Measurements from ENCODE around the gene KCNB1.

KCNB1 gene

GRCh38 chr20:49430320-49430719, 52.1 kb downstream of the KCNB1 start:
- in situ Hi-C loops (cut with MboI; ENCODE audit: low sequenced_read_pairs, unreplicated experiment), result no loop called here
- no peak for TF ChIP-seq CTCF (IDR thresholded peaks at IDR 0.05; ENCODE audit: borderline replicate concordance, control extremely low read depth, extremely low read depth, insufficient read depth, missing control alignments)
- no peak for DNase-seq (ENCODE audit: low spot score)

- in situ Hi-C loops (cut with MboI; ENCODE audit: low sequenced_read_pairs, unreplicated experiment), result no loop called here
- TF ChIP-seq CTCF (IDR thresholded peaks at IDR 0.05; ENCODE audit: borderline replicate concordance, control extremely low read depth, extremely low read depth, insufficient read depth, missing control alignments), result no peak
- no peak for DNase-seq (ENCODE audit: low spot score)
Measured at GRCh38 chr20:49427751-49428518, 54.5 kb downstream of the KCNB1 start.

GRCh38 chr20:49426873-49427272, 55.6 kb downstream of the KCNB1 start:
- in situ Hi-C loops (cut with MboI; ENCODE audit: low sequenced_read_pairs, unreplicated experiment), result no loop called here
- no peak for TF ChIP-seq CTCF (IDR thresholded peaks at IDR 0.05; ENCODE audit: borderline replicate concordance, control extremely low read depth, extremely low read depth, insufficient read depth, missing control alignments)
- DNase-seq (ENCODE audit: low spot score), result no peak

- DNase-seq (ENCODE audit: low spot score), result no peak
- in situ Hi-C loops (cut with MboI; ENCODE audit: low sequenced_read_pairs, unreplicated experiment), result no loop called here
Measured at GRCh38 chr20:49426395-49426794, 56.1 kb downstream of the KCNB1 start.

GRCh38 chr20:49424536-49424935, 57.9 kb downstream of the KCNB1 start:
- in situ Hi-C loops (cut with MboI; ENCODE audit: low sequenced_read_pairs, unreplicated experiment), result no loop called here
- no peak for TF ChIP-seq CTCF (IDR thresholded peaks at IDR 0.05; ENCODE audit: borderline replicate concordance, control extremely low read depth, extremely low read depth, insufficient read depth, missing control alignments)
- no peak for DNase-seq (ENCODE audit: low spot score)

More at GRCh38 chr20:49426395-49426794, 56.1 kb downstream of the KCNB1 start:
- no peak for TF ChIP-seq CTCF (IDR thresholded peaks at IDR 0.05; ENCODE audit: borderline replicate concordance, control extremely low read depth, extremely low read depth, insufficient read depth, missing control alignments)

- in situ Hi-C loops (cut with MboI; ENCODE audit: low sequenced_read_pairs, unreplicated experiment), result no loop called here
- DNase-seq (ENCODE audit: low spot score), result no peak
- TF ChIP-seq CTCF (IDR thresholded peaks at IDR 0.05; ENCODE audit: borderline replicate concordance, control extremely low read depth, extremely low read depth, insufficient read depth, missing control alignments), result no peak
Measured at GRCh38 chr20:49422161-49422560, 60.3 kb downstream of the KCNB1 start.

Measured in GM13976 (cell line).